GM18907 (cell line): ENCODE measurements around the gene ZFPM1.
"Not testable (repeated sequence)": the region's sequence is repeated elsewhere in the genome, so short reads cannot be mapped to it uniquely, and the experiment has no call there.

ENCODE experiments used
- ATAC-seq: cut with Tn5 transposase; IDR thresholded peaks from one replicate; pipeline ENCODE4 v1.9.1; 2021; ENCODE audit warnings: mild to moderate bottlenecking, moderate library complexity; ENCODE audit not compliant: unreplicated experiment

ZFPM1 gene

DNA sequence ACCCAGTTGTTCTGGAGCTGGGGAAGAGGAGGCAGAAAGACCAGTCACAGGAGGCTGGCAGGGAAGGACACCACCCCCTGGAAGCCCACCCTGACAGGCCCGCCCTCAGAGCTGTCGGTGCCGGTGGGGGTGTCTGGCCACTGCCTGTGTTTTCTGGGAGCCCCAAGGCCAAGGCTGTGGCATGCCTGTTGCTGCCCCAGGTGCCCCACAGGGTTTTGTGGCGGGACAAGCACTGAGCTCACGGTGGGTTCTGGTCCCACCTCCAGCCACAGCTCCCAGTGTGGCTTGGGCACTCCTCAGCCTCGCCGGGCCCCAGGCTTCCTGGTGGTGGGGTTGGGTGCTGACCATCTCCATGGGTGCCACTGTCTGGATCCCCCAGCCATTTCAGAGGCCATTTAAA, 58.0 kb downstream of the ZFPM1 start:
- ATAC-seq = no peak

DNA sequence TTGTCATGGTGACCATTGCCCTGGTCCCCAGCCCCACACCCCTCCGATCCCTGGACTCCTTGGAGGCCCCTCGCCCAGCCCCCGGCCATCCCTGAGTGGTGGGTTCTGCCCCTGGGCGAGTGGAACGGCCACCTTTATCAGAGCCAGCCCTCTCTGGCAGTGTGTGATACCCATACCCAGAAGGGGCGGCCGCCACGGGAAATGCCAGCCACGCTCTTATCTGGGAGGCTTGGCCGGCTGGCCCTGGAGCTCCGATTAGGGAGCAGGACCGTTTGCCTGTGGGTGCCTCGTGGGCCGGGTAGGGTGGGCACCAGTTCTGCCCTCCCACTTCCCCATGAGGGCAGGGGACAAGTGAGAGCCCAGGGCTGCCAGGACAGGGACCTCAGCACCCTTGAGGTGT, 58.8 kb downstream of the ZFPM1 start:
- no peak for ATAC-seq

- no peak for ATAC-seq
Measured at GRCh38 chr16:88512728-88513696, 59.9 kb downstream of the ZFPM1 start.

DNA sequence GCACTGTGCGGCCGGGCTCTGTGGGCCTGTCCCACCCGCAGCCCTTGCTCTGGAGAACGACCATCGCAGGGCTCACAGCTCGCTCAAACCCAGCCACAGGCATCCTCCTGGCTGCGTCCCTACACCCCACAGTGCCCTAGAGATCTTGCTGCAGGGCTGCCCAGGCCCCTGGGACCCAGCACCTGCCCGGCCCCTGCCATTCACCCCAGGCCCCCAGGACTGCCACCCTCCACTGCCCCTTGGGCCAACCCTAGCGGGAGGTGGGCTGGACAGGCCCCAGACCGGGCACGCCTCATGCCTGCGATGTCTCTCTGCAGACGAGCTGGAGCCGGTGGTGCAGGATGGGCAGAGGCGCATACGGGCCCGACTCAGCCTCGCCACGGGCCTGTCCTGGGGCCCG, 61.0 kb downstream of the ZFPM1 start:
- no peak for ATAC-seq

DNA sequence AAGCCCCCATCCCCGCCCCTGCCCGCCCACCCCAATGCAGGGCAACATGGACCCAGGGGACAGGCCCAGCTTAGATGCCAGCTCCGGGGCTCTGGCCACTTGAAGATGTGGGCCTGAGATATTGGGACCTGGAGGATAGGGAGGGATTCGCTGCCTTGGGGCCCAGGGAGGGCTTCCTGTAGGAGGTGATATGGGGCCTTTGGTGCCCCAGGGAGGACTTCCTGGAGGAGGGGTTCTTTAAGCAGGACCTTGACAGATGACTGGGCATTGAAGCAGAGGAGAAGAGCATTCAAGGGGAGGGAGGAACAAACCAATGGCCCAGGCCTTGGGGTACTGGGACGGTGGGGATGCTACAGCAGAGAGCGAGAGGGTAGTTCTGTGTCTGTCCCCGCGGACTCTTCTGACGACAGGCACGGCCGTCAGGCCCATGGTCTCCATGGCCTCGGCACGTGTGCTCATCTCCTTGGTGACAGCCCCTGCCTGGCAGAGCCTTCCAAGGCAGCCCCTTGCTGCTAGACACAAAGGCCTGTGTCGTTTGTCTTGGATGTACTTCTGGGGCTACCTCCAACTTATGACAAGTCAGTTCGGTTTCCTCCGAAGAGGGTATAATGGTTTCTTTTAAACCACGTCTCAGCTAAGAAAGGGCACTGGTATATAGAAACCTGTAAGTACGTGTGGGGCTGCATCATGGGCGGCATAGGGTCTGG, 61.6 kb downstream of the ZFPM1 start:
- no peak for ATAC-seq

DNA sequence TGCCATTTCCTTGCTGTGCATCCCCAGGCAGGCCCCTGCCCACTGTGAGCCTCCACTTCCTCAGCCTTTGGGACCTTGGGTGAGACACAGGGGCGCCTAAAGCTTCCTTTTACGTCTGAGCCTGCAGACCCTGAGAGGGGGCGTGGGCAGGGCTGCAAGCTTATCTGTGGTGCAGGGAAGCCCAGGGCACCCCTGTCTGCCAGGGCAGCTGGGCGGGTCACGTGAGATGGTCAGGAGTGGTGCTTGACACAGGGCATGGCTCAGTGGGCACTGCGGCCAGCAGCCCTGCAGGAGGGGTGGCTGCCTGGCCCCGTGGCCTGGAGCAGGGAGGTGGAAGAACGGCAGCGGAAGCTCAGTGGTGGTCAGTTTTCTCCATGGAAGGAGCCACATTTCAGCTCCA, 62.3 kb downstream of the ZFPM1 start:
- no peak for ATAC-seq

DNA sequence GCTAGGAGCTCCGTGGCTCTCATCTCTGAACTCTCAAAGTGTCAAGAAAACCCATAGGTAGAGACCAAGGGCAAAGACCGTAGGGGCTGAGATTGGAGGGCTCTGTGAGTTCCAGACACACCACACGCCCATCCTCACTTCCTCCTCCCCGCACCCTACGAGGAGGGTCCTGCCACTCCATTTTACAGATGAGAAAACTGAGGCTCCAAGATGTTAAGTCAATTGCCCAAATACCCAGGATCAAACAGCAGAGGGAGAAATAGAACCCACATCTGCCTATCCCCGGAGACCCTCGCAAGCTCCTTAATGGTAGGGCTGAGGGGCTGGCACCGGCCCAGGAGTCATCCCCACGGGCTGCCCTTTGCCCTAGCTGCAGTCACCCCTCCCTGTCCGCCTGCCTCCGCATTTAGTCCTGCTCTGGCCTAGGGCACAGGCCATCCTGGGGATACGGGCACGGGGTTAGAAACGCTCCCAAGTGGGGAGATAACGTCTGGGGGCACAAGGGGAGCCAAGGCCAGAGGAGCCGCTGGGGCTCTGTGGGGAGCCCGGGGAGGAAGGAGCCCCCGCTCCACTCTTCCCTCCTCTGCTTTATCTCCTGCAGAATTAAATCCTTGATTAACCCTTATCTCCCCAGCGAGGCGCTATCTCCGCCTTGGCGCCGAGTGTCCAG, 63.0 kb downstream of the ZFPM1 start:
- no peak for ATAC-seq

GRCh38 chr16:88516601-88517061, 63.6 kb downstream of the ZFPM1 start:
- ATAC-seq = no peak

DNA sequence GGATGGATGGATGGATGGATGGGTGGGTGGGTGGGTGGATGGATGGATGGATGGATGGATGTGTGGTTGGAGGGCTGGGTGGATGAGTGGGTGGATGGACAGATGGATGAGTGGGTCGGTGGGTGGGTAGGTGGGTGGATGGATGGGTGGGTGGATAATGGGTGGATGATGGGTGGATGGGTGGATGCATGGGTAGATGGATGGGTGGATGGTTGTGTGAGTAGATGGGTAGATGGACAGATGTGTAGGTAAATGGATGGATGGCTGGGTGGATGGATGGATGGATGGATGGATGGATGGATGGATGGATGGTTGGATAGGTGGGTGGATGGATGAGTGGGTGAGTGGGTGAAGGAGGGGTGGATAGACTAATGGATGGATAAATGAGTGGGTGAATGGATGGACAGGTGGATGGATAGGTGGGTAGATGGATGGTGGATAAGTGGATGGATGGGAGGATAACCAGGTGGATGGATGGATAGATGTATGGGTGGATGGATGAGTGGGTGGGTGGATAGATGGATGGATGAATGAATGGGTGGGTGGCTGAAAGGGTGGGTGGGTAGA, 64.2 kb downstream of the ZFPM1 start:
- not testable (repeated sequence) for ATAC-seq

DNA sequence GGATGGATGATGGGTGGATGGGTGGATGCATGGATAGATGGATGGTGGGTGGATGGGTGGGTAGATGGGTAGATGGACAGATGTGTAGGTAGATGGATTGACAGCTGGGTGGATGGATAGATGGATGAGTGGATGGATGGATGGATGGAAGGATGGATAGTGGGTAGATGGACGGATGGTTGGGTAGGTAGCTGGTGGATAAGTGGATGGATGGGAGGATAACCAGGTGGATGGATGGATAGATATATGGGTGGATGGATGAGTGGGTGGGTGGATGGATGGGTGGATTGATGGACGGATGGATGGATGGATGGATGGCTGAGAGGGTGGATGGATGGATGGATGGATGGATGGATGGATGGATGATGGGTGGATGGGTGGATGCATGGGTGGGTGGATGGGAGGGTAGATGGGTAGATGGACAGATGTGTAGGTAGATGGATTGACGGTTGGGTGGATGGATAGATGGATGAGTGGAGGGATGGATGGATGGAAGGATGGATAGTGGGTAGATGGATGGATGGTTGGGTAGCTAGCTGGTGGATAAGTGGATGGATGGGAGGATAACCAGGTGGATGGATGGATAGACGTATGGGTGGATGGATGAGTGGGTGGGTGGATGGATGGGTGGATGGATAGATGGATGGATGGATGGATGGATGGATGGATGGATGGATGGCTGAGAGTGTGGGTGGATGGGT, 65.5 kb downstream of the ZFPM1 start:
- ATAC-seq = not testable (repeated sequence)

DNA sequence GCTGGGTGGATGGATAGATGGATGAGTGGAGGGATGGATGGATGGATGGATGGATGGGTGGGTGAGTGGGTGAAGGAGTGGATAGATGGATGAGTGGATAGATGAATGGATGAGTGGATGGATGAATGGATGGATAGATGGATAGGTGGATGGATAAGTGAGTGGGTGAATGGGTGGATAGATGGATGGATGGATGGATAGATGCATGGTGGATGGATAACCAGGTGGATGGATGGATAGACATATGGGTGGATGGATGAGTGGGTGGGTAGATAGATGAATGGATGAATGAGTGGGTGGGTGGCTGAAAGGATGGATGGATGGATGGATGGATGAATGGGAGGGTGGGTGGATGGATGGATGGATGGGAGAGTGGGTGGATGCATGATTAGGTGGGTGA, 66.2 kb downstream of the ZFPM1 start:
- no peak for ATAC-seq

DNA sequence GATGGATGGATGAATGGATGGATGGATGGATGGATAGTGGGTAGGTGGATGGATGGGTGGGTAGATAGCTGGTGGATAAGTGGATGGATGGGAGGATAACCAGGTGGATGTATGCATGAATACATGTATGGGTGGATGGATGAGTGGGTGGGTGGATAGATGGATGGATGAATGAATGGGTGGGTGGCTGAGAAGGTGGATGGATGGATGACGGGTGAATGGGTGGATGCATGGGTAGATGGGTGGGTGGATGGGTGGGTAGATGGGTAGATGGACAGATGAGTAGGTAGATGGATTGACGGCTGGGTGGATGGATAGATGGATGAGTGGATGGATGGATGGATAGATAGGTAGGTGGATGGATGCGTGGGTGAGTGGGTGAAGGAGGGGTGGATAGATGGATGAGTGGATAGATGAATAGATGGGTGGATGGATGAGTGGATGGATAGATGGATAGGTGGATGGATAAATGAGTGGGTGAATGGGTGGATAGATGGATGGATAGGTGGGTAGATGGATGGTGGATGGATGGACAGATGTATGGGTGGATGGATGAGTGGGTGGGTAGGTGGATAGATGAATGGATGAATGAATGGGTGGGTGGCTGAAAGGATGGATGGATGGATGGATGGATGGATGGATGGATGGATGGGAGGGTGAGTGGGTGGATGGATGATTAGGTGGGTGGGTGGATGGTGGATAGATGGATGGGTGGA, 67.0 kb downstream of the ZFPM1 start:
- no peak for ATAC-seq

- ATAC-seq = no peak
Measured at GRCh38 chr16:88521674-88522073, 68.6 kb downstream of the ZFPM1 start.

- no peak for ATAC-seq
Measured at GRCh38 chr16:88522276-88522949, 69.3 kb downstream of the ZFPM1 start.

DNA sequence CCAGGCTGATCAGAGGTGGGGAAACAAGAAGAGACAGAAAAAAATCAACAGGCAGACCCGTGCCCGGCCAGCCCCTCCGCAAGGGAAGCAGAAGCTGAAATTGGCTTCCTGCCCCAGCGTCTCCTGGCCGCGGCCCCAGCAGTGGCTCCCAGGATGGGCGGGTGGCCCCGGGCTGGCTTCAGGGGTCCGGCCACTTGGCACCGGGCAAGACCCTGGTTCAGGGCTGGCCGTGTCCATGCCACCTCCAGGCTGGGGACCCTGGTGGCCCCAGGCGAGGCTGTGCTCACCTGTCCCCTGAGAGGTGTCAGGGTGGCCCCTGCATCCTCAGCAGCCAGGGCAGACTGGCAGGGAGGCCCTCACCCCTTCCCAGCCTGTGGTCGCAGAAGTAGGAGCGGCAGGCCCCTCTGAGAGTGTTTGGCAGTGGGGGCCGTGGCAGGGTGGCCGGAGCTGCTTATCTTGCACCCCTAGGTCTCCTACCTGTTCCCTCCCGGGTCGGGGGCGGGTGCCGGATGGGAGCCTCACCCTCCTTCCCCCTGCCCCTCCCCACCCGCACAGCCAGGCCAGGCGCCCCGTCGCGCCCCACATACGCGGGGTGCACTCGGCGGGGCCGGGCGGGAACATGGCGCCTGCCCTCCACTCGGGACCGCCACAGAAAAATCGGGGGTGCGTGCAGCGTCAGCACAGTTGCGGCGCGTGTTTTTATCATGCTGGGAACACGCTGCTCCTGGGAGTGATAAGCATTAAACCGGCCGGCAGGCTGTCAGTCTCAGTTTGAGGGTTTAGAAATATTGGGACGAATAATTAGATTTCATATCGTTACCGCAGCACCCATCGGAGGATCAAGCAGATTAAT, 70.5 kb downstream of the ZFPM1 start:
- no peak for ATAC-seq

DNA sequence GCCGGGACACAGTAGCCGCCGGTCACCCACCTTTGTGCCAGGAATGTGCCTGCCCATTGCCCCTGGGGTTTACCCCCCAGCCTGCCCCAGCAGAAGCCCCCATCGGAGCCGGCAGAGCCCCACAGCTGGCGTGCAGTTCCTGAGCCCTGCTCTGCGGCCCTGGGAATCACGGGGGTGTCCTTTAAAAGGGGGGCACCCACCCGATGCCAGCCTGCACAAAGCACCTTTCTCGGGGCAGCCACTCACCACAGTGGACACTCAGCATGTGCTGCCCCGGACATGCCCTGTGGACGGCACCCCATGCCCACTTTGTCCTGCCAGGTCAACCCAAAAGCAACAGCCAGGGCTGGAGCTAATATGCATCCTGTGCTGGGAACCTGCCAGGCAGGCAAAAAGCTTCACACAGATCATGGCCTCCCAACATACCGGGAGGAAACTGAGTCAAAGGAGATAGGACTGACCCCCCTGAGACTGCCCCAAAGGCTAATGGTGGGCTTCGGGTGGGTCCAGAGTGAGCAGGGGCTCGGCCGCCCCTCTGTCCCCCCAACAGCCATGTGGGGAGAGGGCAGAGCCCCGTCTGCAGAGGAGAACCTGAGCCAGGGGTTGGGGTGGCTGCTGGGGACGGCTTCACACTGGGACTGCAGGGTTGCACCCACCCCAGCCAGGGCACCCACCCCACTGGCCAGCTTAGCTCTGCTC, 71.3 kb downstream of the ZFPM1 start:
- ATAC-seq = no peak

DNA sequence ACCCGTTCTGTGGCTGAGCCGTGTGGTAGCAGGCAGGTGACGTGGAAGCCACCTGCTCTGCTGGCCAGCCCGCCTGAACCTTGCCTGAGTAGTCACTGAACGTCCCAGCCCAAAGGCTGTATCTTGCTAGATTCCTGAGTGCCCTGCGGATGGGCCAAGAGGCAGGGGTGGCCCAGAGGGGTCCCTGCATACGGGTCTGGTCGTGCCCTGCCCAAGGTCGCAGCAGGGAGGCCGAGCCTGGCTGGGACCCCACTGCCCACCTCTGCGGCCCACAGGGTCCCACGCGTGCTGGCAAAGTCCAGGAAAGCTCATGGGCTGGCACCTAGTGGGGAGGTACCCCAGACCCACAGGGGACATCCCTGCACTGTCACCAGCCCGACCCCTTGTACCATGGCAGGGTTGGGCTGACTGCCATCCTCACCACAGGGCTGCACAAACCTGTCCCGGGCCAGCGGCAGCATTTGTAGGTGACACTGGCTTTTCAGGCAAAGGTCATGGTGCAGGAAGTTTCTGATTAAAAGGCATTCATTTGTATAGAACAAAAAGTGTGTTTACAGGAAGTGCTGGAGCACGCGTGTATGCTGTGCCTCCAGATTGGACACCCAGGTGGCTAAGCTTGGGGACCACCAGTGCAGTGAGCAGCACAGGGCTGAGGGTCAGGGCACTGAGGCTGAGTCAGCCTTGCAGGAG, 72.0 kb downstream of the ZFPM1 start:
- ATAC-seq = no peak
